ENCODE data around the gene SMDT1. TPM values are rescaled to one million over a fixed set of nuclear protein-coding genes. Genes with fewer than 3 reads are reported as not detected.

The SMDT1 gene
- total and polyA plus RNA-seq, 2 donors (not counting 1 experiment from before 2014, with no cell fraction given) = 122 to 140 TPM

GRCh38 chr22:42076764-42077485, 2.6 kb upstream of the SMDT1 start:
- ATAC-seq (ENCODE audit: low read depth) = no peak
- no peak overlapping the region for H2AFZ ChIP-seq (ENCODE audit: insufficient read depth, low read depth, low read length, poor library complexity, severe bottlenecking)
- no peak overlapping the region for H3K9ac ChIP-seq (ENCODE audit: low read length)
- TF ChIP-seq EZH2 (IDR thresholded peaks at IDR 0.05; ENCODE audit: borderline replicate concordance, insufficient read depth, low read depth, low read length, poor library complexity, severe bottlenecking) (no peak), CTCF (IDR thresholded peaks at IDR 0.05) (no peak)
- H3K36me3 ChIP-seq (replicated peaks in 1 of 2; ENCODE audit: control extremely low read depth in 1 of 2, control insufficient read depth in 1 of 2, extremely low read depth in 1 of 2, insufficient read depth in 2 of 2, low read length in 1 of 2) = peaks cover 0 to 4% of the 10 kb centered on the region in 2 experiments
- ChIA-PET POLR2A (interaction anchor here (1.9 kb wide), 1 partner anchor 14 kb away, joined by 5 read pairs; the partner anchor contains the start of gene NDUFA6), CTCF (interaction anchor here (0.7 to 2.7 kb wide), 3 partner anchors 110 to 380 kb away, joined by 3 to 9 read pairs (median 4); no protein-coding TSS in a partner anchor)
- Mint-ChIP-seq H3K27ac (no peak overlapping the region), H3K27me3 (no peaks in the 10 kb centered on the region), H3K4me3 (peak overlapping the region; percentile 16), H3K9me3 (ENCODE audit: insufficient read depth) (no peaks in the 10 kb centered on the region), H3K4me1 (peaks cover 44% of the 10 kb centered on the region)
- no peaks in the 10 kb centered on the region for H4K20me1 ChIP-seq (ENCODE audit: control insufficient read depth, insufficient read depth, low read length, poor library complexity, severe bottlenecking)
- 93% methylated on average over 20 of the region's 20 CpGs for WGBS (ENCODE audit: insufficient coverage)
- H3K4me2 ChIP-seq (replicated peaks; ENCODE audit: low read depth, low read length, poor library complexity, severe bottlenecking) = no peak overlapping the region
- DNase-seq = no peak
- H3K79me2 ChIP-seq (ENCODE audit: control insufficient read depth, insufficient read depth, low read length) = peaks cover 25% of the 10 kb centered on the region
- H3K4me1 ChIP-seq (ENCODE audit: control insufficient read depth in 2 of 2, insufficient read depth in 2 of 2, low read length in 2 of 2) = peaks cover 26 to 41% of the 10 kb centered on the region in 2 donors
- H3K27ac ChIP-seq (ENCODE audit: low read length in 2 of 2) = no peak overlapping the region
- intact Hi-C loops (cut with micrococcal nuclease) = no loop called here
- H3K9me3 ChIP-seq (ENCODE audit: control extremely low read depth in 1 of 3, control insufficient read depth in 2 of 3, insufficient read depth in 1 of 3, low read length in 2 of 3) = no peaks in the 10 kb centered on the region
- H3K27me3 ChIP-seq (replicated peaks in 1 of 4; ENCODE audit: control extremely low read depth in 1 of 4, control insufficient read depth in 3 of 4, insufficient read depth in 4 of 4, low read length in 3 of 4) = no peaks in the 10 kb centered on the region
- no peak overlapping the region for H3K4me3 ChIP-seq (ENCODE audit: control extremely low read depth in 1 of 5, extremely low read depth in 1 of 5, insufficient read depth in 1 of 5, low read depth in 2 of 5, low read length in 4 of 5)
